Measurements from ENCODE around the gene CDH12.
"Not testable (repeated sequence)": the region's sequence is repeated elsewhere in the genome, so short reads cannot be mapped to it uniquely, and the experiment has no call there.

GRCh38 chr5:22012893-22013292, 840.3 kb downstream of the CDH12 start:
- TF ChIP-seq, protein P1, sequence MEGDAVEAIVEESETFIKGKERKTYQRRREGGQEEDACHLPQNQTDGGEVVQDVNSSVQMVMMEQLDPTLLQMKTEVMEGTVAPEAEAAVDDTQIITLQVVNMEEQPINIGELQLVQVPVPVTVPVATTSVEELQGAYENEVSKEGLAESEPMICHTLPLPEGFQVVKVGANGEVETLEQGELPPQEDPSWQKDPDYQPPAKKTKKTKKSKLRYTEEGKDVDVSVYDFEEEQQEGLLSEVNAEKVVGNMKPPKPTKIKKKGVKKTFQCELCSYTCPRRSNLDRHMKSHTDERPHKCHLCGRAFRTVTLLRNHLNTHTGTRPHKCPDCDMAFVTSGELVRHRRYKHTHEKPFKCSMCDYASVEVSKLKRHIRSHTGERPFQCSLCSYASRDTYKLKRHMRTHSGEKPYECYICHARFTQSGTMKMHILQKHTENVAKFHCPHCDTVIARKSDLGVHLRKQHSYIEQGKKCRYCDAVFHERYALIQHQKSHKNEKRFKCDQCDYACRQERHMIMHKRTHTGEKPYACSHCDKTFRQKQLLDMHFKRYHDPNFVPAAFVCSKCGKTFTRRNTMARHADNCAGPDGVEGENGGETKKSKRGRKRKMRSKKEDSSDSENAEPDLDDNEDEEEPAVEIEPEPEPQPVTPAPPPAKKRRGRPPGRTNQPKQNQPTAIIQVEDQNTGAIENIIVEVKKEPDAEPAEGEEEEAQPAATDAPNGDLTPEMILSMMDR (IDR thresholded peaks at IDR 0.05; ENCODE audit: low read depth, low read length, missing input control) = not testable (repeated sequence)
- TF ChIP-seq SP1, JUND, YY1, RXRA, ATF3, NR2F2 (IDR thresholded peaks at IDR 0.05): not testable (repeated sequence)
- TF ChIP-seq, protein P2, sequence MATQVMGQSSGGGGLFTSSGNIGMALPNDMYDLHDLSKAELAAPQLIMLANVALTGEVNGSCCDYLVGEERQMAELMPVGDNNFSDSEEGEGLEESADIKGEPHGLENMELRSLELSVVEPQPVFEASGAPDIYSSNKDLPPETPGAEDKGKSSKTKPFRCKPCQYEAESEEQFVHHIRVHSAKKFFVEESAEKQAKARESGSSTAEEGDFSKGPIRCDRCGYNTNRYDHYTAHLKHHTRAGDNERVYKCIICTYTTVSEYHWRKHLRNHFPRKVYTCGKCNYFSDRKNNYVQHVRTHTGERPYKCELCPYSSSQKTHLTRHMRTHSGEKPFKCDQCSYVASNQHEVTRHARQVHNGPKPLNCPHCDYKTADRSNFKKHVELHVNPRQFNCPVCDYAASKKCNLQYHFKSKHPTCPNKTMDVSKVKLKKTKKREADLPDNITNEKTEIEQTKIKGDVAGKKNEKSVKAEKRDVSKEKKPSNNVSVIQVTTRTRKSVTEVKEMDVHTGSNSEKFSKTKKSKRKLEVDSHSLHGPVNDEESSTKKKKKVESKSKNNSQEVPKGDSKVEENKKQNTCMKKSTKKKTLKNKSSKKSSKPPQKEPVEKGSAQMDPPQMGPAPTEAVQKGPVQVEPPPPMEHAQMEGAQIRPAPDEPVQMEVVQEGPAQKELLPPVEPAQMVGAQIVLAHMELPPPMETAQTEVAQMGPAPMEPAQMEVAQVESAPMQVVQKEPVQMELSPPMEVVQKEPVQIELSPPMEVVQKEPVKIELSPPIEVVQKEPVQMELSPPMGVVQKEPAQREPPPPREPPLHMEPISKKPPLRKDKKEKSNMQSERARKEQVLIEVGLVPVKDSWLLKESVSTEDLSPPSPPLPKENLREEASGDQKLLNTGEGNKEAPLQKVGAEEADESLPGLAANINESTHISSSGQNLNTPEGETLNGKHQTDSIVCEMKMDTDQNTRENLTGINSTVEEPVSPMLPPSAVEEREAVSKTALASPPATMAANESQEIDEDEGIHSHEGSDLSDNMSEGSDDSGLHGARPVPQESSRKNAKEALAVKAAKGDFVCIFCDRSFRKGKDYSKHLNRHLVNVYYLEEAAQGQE (IDR thresholded peaks at IDR 0.05) = not testable (repeated sequence)
